ENCODE results near the gene COL15A1. TPM values are rescaled to one million over a fixed set of nuclear protein-coding genes. Genes with fewer than 3 reads are reported as not detected.

Gene COL15A1
- total and polyA plus RNA-seq, 2 of the 8 experiments (the other 6 are each of a cell fraction or from before 2014, with no cell fraction given) = 0.12 to 0.15 TPM

- H2BK120ac ChIP-seq (replicated peaks; ENCODE audit: low read depth, low read length) = no peak overlapping the region
- no peak overlapping the region for H2BK15ac ChIP-seq (ENCODE audit: low read length)
- no peaks in the 10 kb centered on the region for H3K9me3 ChIP-seq (ENCODE audit: insufficient read depth in 2 of 2, low read depth in 1 of 2, low read length in 1 of 2)
- POLR2A ChIA-PET (ENCODE audit: partially characterized antibody) = interaction anchor here (2.4 kb wide), 1 partner anchor 10 kb away, joined by 11 read pairs; the partner anchor contains the start of gene TGFBR1
- peaks cover 5 to 10% of the 10 kb centered on the region in 2 experiments for H4K20me1 ChIP-seq (replicated peaks in 1 of 2; ENCODE audit: control insufficient read depth in 1 of 2, insufficient read depth in 2 of 2, low read length in 2 of 2)
- H3K4me1 ChIP-seq (replicated peaks in 1 of 4; ENCODE audit: control insufficient read depth in 3 of 4, insufficient read depth in 4 of 4, low read length in 3 of 4) = peaks cover 0 to 7% (median 2%) of the 10 kb centered on the region in 4 experiments; a peak in 2 of 7 replicates
- FAIRE-seq (no peak), DNase-seq (ENCODE audit: low read depth in 1 of 2, low spot score in 2 of 2) (no peak)
- CTCF ChIA-PET (ENCODE audit: partially characterized antibody) = no interaction called here
- H4K91ac ChIP-seq (replicated peaks; ENCODE audit: insufficient read length, low read length) = no peak overlapping the region
- no peak overlapping the region for H2BK12ac ChIP-seq (ENCODE audit: low read depth, low read length)
- no peak overlapping the region for H3K9ac ChIP-seq (replicated peaks in 1 of 4; ENCODE audit: extremely low read depth in 1 of 4, low read depth in 3 of 4, low read length in 3 of 4)
- H3K27me3 ChIP-seq (replicated peaks in 1 of 4; ENCODE audit: control insufficient read depth in 3 of 4, extremely low read depth in 1 of 4, insufficient read depth in 3 of 4, low read length in 3 of 4) = no peaks in the 10 kb centered on the region
- no peak overlapping the region for H4K5ac ChIP-seq (ENCODE audit: insufficient read length, low read depth, low read length)
- H2AK5ac ChIP-seq (ENCODE audit: low read depth, low read length) = no peak overlapping the region
- no peak overlapping the region for H3K18ac ChIP-seq (ENCODE audit: extremely low read depth, low read length)
- no peak overlapping the region for H3K4me2 ChIP-seq (ENCODE audit: insufficient read depth in 1 of 2, low read depth in 2 of 2, low read length in 2 of 2)
- no peak overlapping the region for H3K4ac ChIP-seq (replicated peaks; ENCODE audit: insufficient read length, low read depth, low read length)
- no peak overlapping the region for H2BK20ac ChIP-seq (ENCODE audit: low read length)
- H3K23ac ChIP-seq (ENCODE audit: insufficient read length) = no peak overlapping the region
- no peak for TF ChIP-seq YY1 (IDR thresholded peaks at IDR 0.05; ENCODE audit: low read depth, low read length)
- TF ChIP-seq RBBP5 (IDR thresholded peaks at IDR 0.05; ENCODE audit: borderline replicate concordance, low read depth, low read length) = no peak
- no peak overlapping the region for H3K14ac ChIP-seq (ENCODE audit: insufficient read length)
- no peaks in the 10 kb centered on the region for H3K23me2 ChIP-seq (ENCODE audit: low read depth, low read length)
- peaks cover 6% of the 10 kb centered on the region; the same call in 1 of the 2 replicates for H3K79me1 ChIP-seq (ENCODE audit: low read depth, low read length)
- WGBS, 2 experiments (ENCODE audit: extremely low coverage in 1 of 2, insufficient coverage in 1 of 2, insufficient read length in 1 of 2, insufficient replicate concordance in 2 of 2, low coverage in 1 of 2, low lambda C conversion rate in 2 of 2, missing lambda C conversion rate in 1 of 2) = 82% methylated on average over 6 of the region's 6 CpGs; no CpG with 5 or more reads in 1 of the 2 experiments
- peaks cover 0 to 97% of the 10 kb centered on the region in 2 experiments; a peak in 3 of 4 replicates for H3K79me2 ChIP-seq (ENCODE audit: control insufficient read depth in 1 of 2, insufficient read depth in 2 of 2, low read length in 2 of 2)
- H3K56ac ChIP-seq (replicated peaks; ENCODE audit: insufficient read length, low read depth, low read length) = no peak overlapping the region
- no peak overlapping the region for H2BK5ac ChIP-seq (ENCODE audit: low read depth, low read length)
- H4K8ac ChIP-seq (ENCODE audit: extremely low read depth, insufficient read depth, low read length) = no peak overlapping the region
- no peaks in the 10 kb centered on the region; a peak in 1 of 8 replicates for H3K36me3 ChIP-seq (ENCODE audit: control insufficient read depth in 2 of 4, insufficient read depth in 4 of 4, low read length in 3 of 4)
- H2AFZ ChIP-seq (ENCODE audit: low read length) = no peak overlapping the region
- H3K27ac ChIP-seq (ENCODE audit: low read depth, low read length) = no peak overlapping the region
- no peak overlapping the region for H3K4me3 ChIP-seq (ENCODE audit: extremely low read depth in 1 of 4, insufficient read depth in 2 of 4, low read depth in 3 of 4, low read length in 4 of 4)
These were observed 171.3 kb downstream of the COL15A1 start for GRCh38 chr9:99114846-99115500.

Measured in H1 (cell line).